ENCODE results near the gene UFD1. TPM values are rescaled to one million over a fixed set of nuclear protein-coding genes. Genes with fewer than 3 reads are reported as not detected.
A peak's percentile ranks its signal among the peaks of the same experiment; 100 is the strongest.

The UFD1 gene
- total and polyA plus RNA-seq, 9 of the 15 experiments (the other 6 are each of a cell fraction or from before 2014, with no cell fraction given): 238 to 645 (median 363) TPM

- no peak for TF ChIP-seq MGA (IDR thresholded peaks at IDR 0.05)
- no peak for TF ChIP-seq ZFP36 (IDR thresholded peaks at IDR 0.05; ENCODE audit: low read depth, low read length, partially characterized antibody)
- TF ChIP-seq ZBTB33 (CRISPR knock-in tag; IDR thresholded peaks at IDR 0.05): no peak
- no peak for TF ChIP-seq NR2C1 (IDR thresholded peaks at IDR 0.05)
- TF ChIP-seq NR2C1 (tag; IDR thresholded peaks at IDR 0.05): peak; percentile 67; the same call in 1 of the 2 replicates
- no peak for TF ChIP-seq ZNF347 (CRISPR knock-in tag; IDR thresholded peaks at IDR 0.05; ENCODE audit: low read depth)
- no peak for TF ChIP-seq KLF6 (CRISPR knock-in tag; IDR thresholded peaks at IDR 0.05; ENCODE audit: borderline replicate concordance)
- TF ChIP-seq HMG20A (CRISPR knock-in tag; conservative IDR thresholded peaks at IDR 0.05): no peak
- TF ChIP-seq IRF9 (tag; IDR thresholded peaks at IDR 0.05): peak; percentile 94
- TF ChIP-seq BMI1 (IDR thresholded peaks at IDR 0.05; ENCODE audit: low read length): no peak
- TF ChIP-seq ATF1 (CRISPR knock-in tag; IDR thresholded peaks at IDR 0.05): no peak
- peak; percentile 55 for TF ChIP-seq ATF1 (tag; IDR thresholded peaks at IDR 0.05)
- TF ChIP-seq ZNF586 (CRISPR knock-in tag; conservative IDR thresholded peaks at IDR 0.05): no peak
- TF ChIP-seq SETDB1 (IDR thresholded peaks at IDR 0.05; ENCODE audit: low read length): peak; percentile 95
- TF ChIP-seq CTBP1 (IDR thresholded peaks at IDR 0.05; ENCODE audit: borderline replicate concordance): peak; percentile 96
Observed at GRCh38 chr22:19419086-19419463, 59.9 kb downstream of the UFD1 start (continued).
